Heart left ventricle (tissue), 13 donors: Measurements from ENCODE around the gene CCDC106.

Experiments
- CTCF ChIP-seq, 12 donors: fragments of 200-600 bp; sonication (generic) in 4 of 12; IDR thresholded peaks; one replicate each; pipeline versions ENCODE4 v1.5.0 to v1.8.0; 2018 to 2022; ENCODE audit warnings: antibody characterized with exemption in 12 of 12, mild to moderate bottlenecking in 5 of 12
- POLR2A ChIP-seq, 2 donors: fragments of 450-650 bp; IDR thresholded peaks; one replicate each; pipeline ENCODE4 v1.6.1; 2017; ENCODE audit warnings: antibody characterized with exemption in 2 of 2, mild to moderate bottlenecking in 2 of 2, moderate library complexity in 2 of 2
- donor health status: ischemic (EF 13 %, LVEDD 7.1; RV severe dilation, severe dysfunction).
- donor health status: DM: no; HTN: yes; CAD: no.
- donor health status: DM: no; HTN: no; CAD: no.
- donor health status: ischemic (EF 25% LVEDD 6.9; RV normal size, moderate dysfunction).
- donor health status: ischemic (EF 25% LVEDD 5.7; RV mildly dilated, moderate dysfunction).
- donor health status: ischemic (EF 35%, LVEDD 5.7; RV mildly dilated, moderate dysfunction).
- donor health status: nonischemic (EF 11% LVEDD 7.7; RV severe dilation, severe dysfunction).
- donor health status: DM: yes; HTN: yes; CAD: no.
- donor health status: PGD.
- donor health status: ischemic (EF 29% LVEDD 5.4; RV normal size, mild dysfunction).
- donor health status: nonischemic (EF 23%, LVEDD 6.1; RV moderate dilation, normal function).

DNA sequence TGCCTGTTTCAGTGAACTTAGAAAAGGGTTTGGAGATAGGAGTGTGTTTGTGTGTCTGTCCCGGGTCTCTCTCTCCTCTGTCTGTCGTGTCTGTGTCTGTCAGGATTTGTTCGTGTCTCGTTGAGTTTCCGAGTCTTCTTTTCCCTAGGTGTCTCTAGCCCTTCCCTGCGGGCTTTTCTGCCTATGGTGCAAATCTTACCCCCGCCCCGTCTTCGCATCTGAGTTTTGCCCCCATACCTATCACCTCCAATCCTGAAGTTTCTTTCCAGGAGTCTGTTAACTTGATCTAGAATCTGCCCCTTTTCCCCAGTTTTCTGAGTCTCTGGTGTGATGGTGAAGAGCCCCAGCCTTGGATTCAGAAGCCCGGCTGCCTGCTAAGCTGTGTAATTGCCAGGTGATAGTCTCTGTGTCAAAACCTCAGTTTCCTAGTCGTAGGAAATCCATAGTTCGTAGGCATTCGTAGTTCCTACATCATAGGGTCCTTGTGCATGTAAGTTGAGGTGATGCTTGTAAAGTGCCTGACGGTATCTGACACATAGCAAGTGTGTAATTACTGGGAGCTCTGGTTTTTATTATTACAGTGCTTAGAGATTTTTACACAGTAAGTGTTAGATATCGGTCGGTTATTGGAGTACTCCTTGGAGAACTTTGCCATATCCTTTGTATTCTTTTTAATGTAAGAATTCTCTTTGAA is 27.8 kb downstream of the CCDC106 start:
- TF ChIP-seq CTCF (IDR thresholded peaks at IDR 0.05) = no peak
- TF ChIP-seq POLR2A (IDR thresholded peaks at IDR 0.05) = no peak
